ENCODE data around the gene NAA10. TPM values are rescaled to one million over a fixed set of nuclear protein-coding genes. Genes with fewer than 3 reads are reported as not detected.

NAA10 gene
- polyA plus RNA-seq, 1 donor, result 62.1 TPM

GRCh38 chrX:153885208-153885787, 49.5 kb downstream of the NAA10 start:
- DNase-seq, result no peak

GRCh38 chrX:153884590-153884989, 50.2 kb downstream of the NAA10 start:
- no peak for DNase-seq

GRCh38 chrX:153884136-153884535, 50.7 kb downstream of the NAA10 start:
- no peak for DNase-seq

GRCh38 chrX:153883163-153883843, 51.5 kb downstream of the NAA10 start:
- DNase-seq, result no peak

- no peak for DNase-seq
Observed at GRCh38 chrX:153882557-153882956, 52.3 kb downstream of the NAA10 start.

GRCh38 chrX:153882086-153882498, 52.7 kb downstream of the NAA10 start:
- DNase-seq, result no peak

GRCh38 chrX:153881281-153881680, 53.6 kb downstream of the NAA10 start:
- no peak for DNase-seq

- no peak for DNase-seq
Observed at GRCh38 chrX:153880440-153880815, 54.4 kb downstream of the NAA10 start.

GRCh38 chrX:153879741-153880439, 54.9 kb downstream of the NAA10 start:
- DNase-seq, result no peak

Other genes starting within 250 kb of the NAA10 start
- gene SLC6A8, start 247.1 kb downstream of the NAA10 start, polyA plus RNA-seq (ENCODE audit: insufficient read length), result 56.6 TPM
- 184 TPM for gene BCAP31, start 210.7 kb downstream of the NAA10 start, polyA plus RNA-seq (ENCODE audit: insufficient read length)
- 6.4 TPM for gene ABCD1, start 210.2 kb downstream of the NAA10 start, polyA plus RNA-seq (ENCODE audit: insufficient read length)
- 1.5 TPM for gene PLXNB3, start 170.8 kb downstream of the NAA10 start, polyA plus RNA-seq (ENCODE audit: insufficient read length)
- gene SRPK3, start 154.0 kb downstream of the NAA10 start, polyA plus RNA-seq (ENCODE audit: insufficient read length), result 0.73 TPM
- gene IDH3G, start 140.7 kb downstream of the NAA10 start, polyA plus RNA-seq (ENCODE audit: insufficient read length), result 70.1 TPM
- 134 TPM for gene SSR4, start 140.4 kb downstream of the NAA10 start, polyA plus RNA-seq (ENCODE audit: insufficient read length)
- 8.5 TPM for gene PDZD4, start 104.5 kb downstream of the NAA10 start, polyA plus RNA-seq (ENCODE audit: insufficient read length)
- gene L1CAM, start 48.9 kb downstream of the NAA10 start, polyA plus RNA-seq (ENCODE audit: insufficient read length), result 46.9 TPM
- 2.0 TPM for gene AVPR2, start 30.4 kb downstream of the NAA10 start, polyA plus RNA-seq (ENCODE audit: insufficient read length)
- 29.1 TPM for gene ARHGAP4, start 8.8 kb downstream of the NAA10 start, polyA plus RNA-seq (ENCODE audit: insufficient read length)
- gene RENBP, start 9.6 kb upstream of the NAA10 start, polyA plus RNA-seq (ENCODE audit: insufficient read length), result 20.7 TPM
- 43.2 TPM for gene HCFC1, start 36.8 kb upstream of the NAA10 start, polyA plus RNA-seq (ENCODE audit: insufficient read length)
- gene TMEM187, start 37.7 kb upstream of the NAA10 start, polyA plus RNA-seq (ENCODE audit: insufficient read length), result 5.2 TPM
- gene IRAK1, start 84.9 kb upstream of the NAA10 start, polyA plus RNA-seq (ENCODE audit: insufficient read length), result 54.3 TPM
- gene MECP2, start 162.7 kb upstream of the NAA10 start, polyA plus RNA-seq (ENCODE audit: insufficient read length), result 29.0 TPM
- gene OPN1LW, start 209.2 kb upstream of the NAA10 start, polyA plus RNA-seq (ENCODE audit: insufficient read length), result not detected
- gene OPN1MW, start 247.6 kb upstream of the NAA10 start, polyA plus RNA-seq (ENCODE audit: insufficient read length), result not detected